Epithelial cell of proximal tubule (primary cell): ENCODE data around the gene RXFP1. TPM values are rescaled to one million over a fixed set of nuclear protein-coding genes. Genes with fewer than 3 reads are reported as not detected.
A peak's percentile ranks its signal among the peaks of the same experiment; 100 is the strongest.

Experiments
- DNase-seq: peaks from one replicate; pipeline ENCODE4 v3.0.0-alpha.2; 2011; ENCODE audit warnings: low read depth
- H3K4me3 ChIP-seq: 2 replicates; pipeline ENCODE4 v1.5.1; 2011; ENCODE audit warnings: low read depth, mild to moderate bottlenecking, low read length
- total RNA-seq: library from RNA; depleted of rRNA; stranded (reverse); fragments of >200 nt; gene quantifications from 2 replicates; pipeline ENCODE4 v1.2.3, GENCODE V29; 2015
- TF ChIP-seq, protein P1 (sequence below): conservative IDR thresholded peaks from 2 replicates; pipeline ENCODE4 v1.5.1; 2012; ENCODE audit warnings: low read depth, mild to moderate bottlenecking, low read length

The RXFP1 gene
- total RNA-seq, 1 donor from 2014 or later: not detected

DNA sequence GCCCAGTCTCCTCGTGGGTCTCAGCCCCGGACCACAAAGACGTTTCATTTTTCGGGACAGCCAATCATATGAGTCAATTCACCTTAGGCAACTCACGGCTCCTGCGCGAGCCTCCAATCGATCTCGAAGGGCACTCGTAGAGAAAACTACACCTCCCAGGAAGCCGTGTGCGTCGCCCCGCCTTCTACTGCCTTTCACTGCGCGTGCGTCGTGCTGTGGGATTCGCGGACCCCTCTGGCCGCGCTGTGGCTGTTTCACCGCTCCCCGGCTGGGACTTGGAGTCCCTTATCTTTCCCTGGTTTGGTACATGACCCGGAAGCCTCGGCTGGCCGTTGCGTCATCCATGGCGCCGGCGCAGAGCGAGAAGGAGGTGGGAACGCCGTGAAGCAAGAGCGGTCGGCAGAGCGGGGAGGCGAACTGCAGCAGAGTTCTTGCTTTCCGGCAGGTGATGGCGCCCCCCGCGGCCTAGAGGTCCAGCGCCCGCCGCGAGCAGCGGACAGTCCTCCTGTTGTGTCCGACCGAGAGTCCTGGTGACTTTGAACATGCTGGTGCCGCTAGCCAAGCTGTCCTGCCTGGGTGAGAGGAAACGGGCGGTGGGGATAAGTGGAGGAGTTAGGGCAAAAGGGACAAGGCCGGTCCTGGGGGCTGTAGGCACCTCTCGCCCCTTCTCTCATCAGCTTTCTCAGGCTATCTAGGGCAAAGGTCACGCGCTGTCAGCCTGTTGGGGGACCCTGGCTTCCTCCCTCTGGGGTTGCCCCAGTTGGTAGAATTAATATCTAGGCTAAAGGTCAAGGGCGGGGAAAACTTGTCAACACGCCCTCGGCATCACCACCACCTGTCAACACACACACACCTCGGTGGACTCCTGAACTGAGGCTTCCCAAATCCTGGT is 150.5 kb downstream of the RXFP1 start, which contains the start of gene ETFDH:
ETFDH (plus strand) TSS at position 382 of the 892 bp plus-strand sequence; CDS start at position 543, 161 bp downstream.
- peak within 1 kb of the TSS; percentile 80 for H3K4me3 ChIP-seq
- DNase-seq: peak; percentile 94
- TF ChIP-seq, protein P1, sequence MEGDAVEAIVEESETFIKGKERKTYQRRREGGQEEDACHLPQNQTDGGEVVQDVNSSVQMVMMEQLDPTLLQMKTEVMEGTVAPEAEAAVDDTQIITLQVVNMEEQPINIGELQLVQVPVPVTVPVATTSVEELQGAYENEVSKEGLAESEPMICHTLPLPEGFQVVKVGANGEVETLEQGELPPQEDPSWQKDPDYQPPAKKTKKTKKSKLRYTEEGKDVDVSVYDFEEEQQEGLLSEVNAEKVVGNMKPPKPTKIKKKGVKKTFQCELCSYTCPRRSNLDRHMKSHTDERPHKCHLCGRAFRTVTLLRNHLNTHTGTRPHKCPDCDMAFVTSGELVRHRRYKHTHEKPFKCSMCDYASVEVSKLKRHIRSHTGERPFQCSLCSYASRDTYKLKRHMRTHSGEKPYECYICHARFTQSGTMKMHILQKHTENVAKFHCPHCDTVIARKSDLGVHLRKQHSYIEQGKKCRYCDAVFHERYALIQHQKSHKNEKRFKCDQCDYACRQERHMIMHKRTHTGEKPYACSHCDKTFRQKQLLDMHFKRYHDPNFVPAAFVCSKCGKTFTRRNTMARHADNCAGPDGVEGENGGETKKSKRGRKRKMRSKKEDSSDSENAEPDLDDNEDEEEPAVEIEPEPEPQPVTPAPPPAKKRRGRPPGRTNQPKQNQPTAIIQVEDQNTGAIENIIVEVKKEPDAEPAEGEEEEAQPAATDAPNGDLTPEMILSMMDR: peak; percentile 56

DNA sequence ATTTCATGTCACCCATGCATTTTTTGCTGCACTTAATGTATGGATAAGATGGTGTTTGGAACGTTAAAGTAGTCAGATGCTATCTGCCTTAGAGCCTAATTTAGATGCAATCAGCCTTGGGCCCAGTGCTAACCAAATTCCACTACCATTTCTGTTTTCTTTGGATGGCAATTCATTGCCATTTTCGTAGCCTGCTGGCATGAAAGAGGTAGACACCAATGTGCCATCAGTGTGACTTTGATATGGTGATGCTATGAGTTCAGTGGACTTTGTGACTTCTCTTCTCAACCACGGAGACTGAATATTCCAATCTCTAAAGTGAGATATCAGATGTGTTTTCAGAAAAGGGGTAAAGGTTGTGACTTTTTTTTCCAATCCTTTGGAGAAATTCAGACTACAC is 152.0 kb downstream of the RXFP1 start:
- TF ChIP-seq, protein P1: no peak
- H3K4me3 ChIP-seq: no peak overlapping the region
- no peak for DNase-seq

DNA sequence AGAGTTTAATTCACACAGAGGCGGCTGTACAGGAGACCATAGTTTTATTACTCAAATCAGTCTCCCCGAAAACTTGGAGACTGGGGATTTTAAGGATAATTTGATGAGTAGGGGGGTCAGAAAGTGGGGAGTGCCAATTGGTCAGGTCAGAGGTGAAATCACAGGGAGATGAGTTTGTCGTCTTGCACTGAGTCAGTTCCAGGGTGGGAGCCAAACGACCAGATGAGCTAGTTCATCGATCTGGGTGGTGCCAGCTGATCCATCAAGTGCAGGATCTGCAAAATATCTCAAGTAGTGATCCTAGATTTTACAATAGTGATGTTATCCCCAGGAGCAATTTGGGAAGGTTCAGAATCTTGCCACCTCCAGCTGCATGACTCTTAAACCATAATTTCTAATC is 154.4 kb downstream of the RXFP1 start:
- no peak overlapping the region for H3K4me3 ChIP-seq
- DNase-seq: no peak
- TF ChIP-seq, protein P1: no peak

DNA sequence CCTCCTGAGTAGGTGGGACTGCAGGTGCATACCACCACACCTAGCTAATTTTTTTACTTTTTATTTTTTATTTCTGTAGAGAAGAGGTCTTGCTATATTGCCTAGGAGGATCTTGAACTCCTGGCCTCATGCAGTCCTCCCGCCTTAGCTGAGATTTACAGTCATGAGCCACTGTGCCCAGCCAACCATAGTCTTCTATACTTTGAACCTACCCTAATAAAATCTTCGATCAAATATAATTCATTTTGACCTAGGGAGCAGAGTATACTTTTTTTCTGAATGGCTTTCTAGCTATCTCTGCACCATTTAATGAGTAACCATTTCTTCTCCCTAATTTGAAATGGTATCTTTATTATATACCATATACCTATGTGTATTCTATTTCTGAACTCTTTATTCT is 157.1 kb downstream of the RXFP1 start:
- DNase-seq: no peak
- TF ChIP-seq, protein P1: no peak
- H3K4me3 ChIP-seq: no peak overlapping the region

DNA sequence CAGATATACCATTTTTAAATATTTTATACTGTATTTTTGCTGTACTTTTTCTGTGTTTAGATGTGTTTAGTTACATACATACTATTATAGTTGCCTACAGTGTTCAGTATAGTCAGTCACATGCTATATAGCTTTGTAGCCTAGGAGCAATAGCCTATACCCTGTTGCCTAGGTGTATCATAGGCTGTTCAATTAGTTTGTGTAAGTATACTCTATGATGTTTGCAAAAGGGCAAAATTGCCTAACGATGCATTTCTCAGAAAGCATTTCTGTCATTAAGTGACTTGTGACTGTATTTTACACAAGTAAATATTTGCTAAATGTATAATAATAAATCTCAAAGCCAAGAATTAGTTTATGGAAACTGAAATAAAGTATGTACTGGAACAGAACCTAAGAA is 159.9 kb downstream of the RXFP1 start:
- H3K4me3 ChIP-seq: no peak overlapping the region
- TF ChIP-seq, protein P1: no peak

DNA sequence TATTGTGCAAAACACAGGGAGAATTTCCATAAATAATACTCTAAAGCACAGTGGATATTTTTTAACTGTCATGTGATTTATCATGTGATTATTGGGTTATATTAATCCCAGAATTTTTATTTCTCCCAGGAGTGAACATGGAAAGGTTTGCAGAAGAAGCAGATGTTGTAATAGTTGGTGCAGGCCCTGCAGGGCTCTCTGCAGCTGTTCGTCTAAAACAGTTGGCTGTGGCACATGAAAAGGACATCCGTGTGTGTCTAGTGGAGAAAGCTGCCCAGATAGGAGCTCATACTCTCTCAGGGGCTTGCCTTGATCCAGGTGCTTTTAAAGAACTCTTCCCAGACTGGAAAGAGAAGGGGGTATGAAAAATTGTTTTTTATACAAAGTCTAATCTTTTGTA is 160.4 kb downstream of the RXFP1 start:
- no peak for DNase-seq

More for the DNA sequence above, 159.9 kb downstream of the RXFP1 start:
- no peak for DNase-seq

More for the DNA sequence above, 160.4 kb downstream of the RXFP1 start:
- no peak overlapping the region for H3K4me3 ChIP-seq
- TF ChIP-seq, protein P1: no peak
